Esophagus squamous epithelium (tissue), 5 donors: ENCODE data around the gene STMN3. TPM values are rescaled to one million over a fixed set of nuclear protein-coding genes. Genes with fewer than 3 reads are reported as not detected.
"Not testable (repeated sequence)": the region's sequence is repeated elsewhere in the genome, so short reads cannot be mapped to it uniquely, and the experiment has no call there.

Experiments
- DNase-seq: peaks from one replicate; lab custom pipeline; 2025; lab: John Stamatoyannopoulos, UW
- H3K27ac ChIP-seq, 4 donors: fragments of 200-600 bp; sonication (generic); one replicate each; pipeline ENCODE4 v1.5.1; 2016 to 2019; ENCODE audit warnings: mild to moderate bottlenecking in 1 of 4
- H3K27me3 ChIP-seq, 4 donors: fragments of 200-600 bp; sonication (generic); 1 replicate in 3 of 4; 2 replicates in 1 of 4; pipeline versions ENCODE4 v1.5.1 to v1.6.0; 2017 to 2021; ENCODE audit warnings: antibody characterized with exemption in 1 of 4
- H3K36me3 ChIP-seq, 3 donors: fragments of 200-600 bp; sonication (generic); one replicate each; pipeline ENCODE4 v1.5.1; 2016 to 2019
- H3K4me1 ChIP-seq, 3 donors: fragments of 200-600 bp; sonication (generic); one replicate each; pipeline ENCODE4 v1.5.1; 2017 to 2019
- H3K4me3 ChIP-seq, 4 donors: fragments of 200-600 bp; sonication (generic); 1 replicate in 3 of 4; 2 replicates in 1 of 4; pipeline ENCODE4 v1.5.1; 2016 to 2019; ENCODE audit warnings: mild to moderate bottlenecking in 2 of 4, moderate library complexity in 1 of 4
- H3K9me3 ChIP-seq, 3 donors: fragments of 200-600 bp; sonication (generic); one replicate each; pipeline ENCODE4 v1.5.1; 2016 to 2019
- POLR2A ChIP-seq, 4 donors: fragments of 450-650 bp; IDR thresholded peaks; one replicate each; pipeline ENCODE4 v1.6.1; 2017; ENCODE audit warnings: antibody characterized with exemption in 4 of 4, mild to moderate bottlenecking in 4 of 4, moderate library complexity in 3 of 4
- WGBS, 2 donors: methylation state at CpG; one replicate each; pipeline ENCODE4 v1.1.5; 2018; 5-methylcytosine and 5-hydroxymethylcytosine counted together
- intact Hi-C: fragments of 100-400 bp; cut with DNase I; formaldehyde crosslinking; loops from one replicate; pipeline ENCODE4 v1.15.0; 2022
- total RNA-seq, 4 donors: library from RNA; depleted of rRNA; stranded (reverse); fragments of >200 nt; gene quantifications; one replicate each; pipeline ENCODE4 v1.1.0, GENCODE V29; 2016
- TF ChIP-seq, protein P1 (sequence below), 6 experiments: fragments of 450-650 bp in 4 of 6; fragments of 200-600 bp in 2 of 6; sonication (generic) in 2 of 6; IDR thresholded peaks; one replicate each; pipeline ENCODE4 v1.5.1; 2016 to 2019; ENCODE audit warnings: antibody characterized with exemption in 6 of 6, mild to moderate bottlenecking in 4 of 6, moderate library complexity in 4 of 6
- donor health status: DM: yes; HTN: yes; CAD: no.

Gene STMN3
- total RNA-seq, 4 donors from 2014 or later = 1.9 to 8.4 (median 4.5) TPM

DNA sequence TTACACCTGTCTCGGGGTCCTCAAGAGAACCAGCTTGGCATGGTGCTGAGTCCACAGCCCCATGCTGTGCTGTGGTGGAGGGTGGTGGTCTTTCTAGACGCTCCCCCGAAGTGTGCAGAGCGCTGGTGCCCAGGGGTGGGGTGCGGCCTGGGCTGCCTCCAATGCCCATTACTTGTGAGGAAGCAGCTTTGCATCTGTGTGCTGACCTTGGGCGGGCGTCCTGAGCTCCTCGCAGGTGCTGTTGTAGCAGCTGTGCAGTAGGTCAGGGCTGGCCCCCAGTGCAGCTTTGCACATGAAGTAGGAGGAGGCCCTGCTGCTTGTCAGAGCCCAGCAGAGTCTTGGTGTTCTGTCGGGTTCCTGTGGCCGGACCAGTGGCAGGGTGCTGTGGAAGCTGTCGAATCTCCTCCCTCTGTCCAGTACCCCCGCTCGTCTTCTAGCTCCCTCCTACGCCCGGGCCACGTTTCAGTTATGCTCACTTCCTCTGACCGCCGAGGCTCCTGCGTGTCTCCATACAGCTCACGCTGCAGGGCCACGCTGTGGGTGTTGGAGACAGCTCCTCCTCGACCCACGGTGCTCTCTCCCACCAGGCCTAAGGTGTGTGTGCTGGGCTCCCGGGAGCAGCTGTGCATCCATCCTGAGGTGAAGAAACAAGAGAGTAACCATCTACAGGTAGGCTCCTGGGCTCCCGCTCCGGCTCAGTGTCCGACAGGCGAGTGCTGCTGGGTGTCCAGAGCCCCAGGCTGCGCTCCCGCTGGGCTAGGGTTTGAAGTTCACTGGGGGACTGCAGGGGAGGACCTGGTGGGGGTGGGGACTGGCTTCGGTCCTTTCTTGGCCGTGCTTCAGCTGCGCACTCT, 9.0 kb upstream of the STMN3 start:
- WGBS, 2 donors = 91 to 93% methylated on average over 8 to 18 of the region's 33 CpGs
- H3K27me3 ChIP-seq = no peaks in the 10 kb centered on the region
- no peak overlapping the region for H3K27ac ChIP-seq
- H3K4me1 ChIP-seq = peaks cover 14 to 22% (median 14%) of the 10 kb centered on the region in 3 donors
- peaks cover 10 to 69% (median 14%) of the 10 kb centered on the region in 3 donors for H3K36me3 ChIP-seq
- no peak for DNase-seq
- H3K4me3 ChIP-seq = no peak overlapping the region
- H3K9me3 ChIP-seq = no peaks in the 10 kb centered on the region
- intact Hi-C loops = no loop called here
- no peak for TF ChIP-seq POLR2A (IDR thresholded peaks at IDR 0.05)
- TF ChIP-seq, protein P1, sequence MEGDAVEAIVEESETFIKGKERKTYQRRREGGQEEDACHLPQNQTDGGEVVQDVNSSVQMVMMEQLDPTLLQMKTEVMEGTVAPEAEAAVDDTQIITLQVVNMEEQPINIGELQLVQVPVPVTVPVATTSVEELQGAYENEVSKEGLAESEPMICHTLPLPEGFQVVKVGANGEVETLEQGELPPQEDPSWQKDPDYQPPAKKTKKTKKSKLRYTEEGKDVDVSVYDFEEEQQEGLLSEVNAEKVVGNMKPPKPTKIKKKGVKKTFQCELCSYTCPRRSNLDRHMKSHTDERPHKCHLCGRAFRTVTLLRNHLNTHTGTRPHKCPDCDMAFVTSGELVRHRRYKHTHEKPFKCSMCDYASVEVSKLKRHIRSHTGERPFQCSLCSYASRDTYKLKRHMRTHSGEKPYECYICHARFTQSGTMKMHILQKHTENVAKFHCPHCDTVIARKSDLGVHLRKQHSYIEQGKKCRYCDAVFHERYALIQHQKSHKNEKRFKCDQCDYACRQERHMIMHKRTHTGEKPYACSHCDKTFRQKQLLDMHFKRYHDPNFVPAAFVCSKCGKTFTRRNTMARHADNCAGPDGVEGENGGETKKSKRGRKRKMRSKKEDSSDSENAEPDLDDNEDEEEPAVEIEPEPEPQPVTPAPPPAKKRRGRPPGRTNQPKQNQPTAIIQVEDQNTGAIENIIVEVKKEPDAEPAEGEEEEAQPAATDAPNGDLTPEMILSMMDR (IDR thresholded peaks at IDR 0.05) = no peak

DNA sequence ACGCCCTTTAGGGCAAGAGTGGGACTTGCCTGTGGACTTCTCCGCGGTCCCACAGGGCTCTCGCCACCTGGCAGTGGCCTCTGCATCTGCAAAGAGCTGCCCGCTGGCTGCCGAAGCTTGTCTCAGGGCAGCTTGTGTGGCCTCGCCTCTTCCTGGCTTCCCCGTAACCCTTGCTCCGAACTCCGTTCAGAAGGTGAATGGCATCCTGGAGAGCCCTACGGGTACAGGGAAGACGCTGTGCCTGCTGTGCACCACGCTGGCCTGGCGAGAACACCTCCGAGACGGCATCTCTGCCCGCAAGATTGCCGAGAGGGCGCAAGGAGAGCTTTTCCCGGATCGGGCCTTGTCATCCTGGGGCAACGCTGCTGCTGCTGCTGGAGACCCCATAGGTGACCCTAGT, 7.9 kb upstream of the STMN3 start:
- 93 to 97% methylated on average over 9 to 19 of the region's 22 CpGs for WGBS, 2 donors
- no peaks in the 10 kb centered on the region for H3K27me3 ChIP-seq
- intact Hi-C loops = no loop called here
- no peak for TF ChIP-seq POLR2A (IDR thresholded peaks at IDR 0.05)
- TF ChIP-seq, protein P1 (IDR thresholded peaks at IDR 0.05) = no peak
- no peak overlapping the region for H3K4me3 ChIP-seq
- no peak for DNase-seq
- no peak overlapping the region for H3K27ac ChIP-seq
- H3K36me3 ChIP-seq = peaks cover 10 to 58% (median 12%) of the 10 kb centered on the region in 3 donors
- no peaks in the 10 kb centered on the region for H3K9me3 ChIP-seq
- peaks cover 14 to 29% (median 14%) of the 10 kb centered on the region in 3 donors for H3K4me1 ChIP-seq

DNA sequence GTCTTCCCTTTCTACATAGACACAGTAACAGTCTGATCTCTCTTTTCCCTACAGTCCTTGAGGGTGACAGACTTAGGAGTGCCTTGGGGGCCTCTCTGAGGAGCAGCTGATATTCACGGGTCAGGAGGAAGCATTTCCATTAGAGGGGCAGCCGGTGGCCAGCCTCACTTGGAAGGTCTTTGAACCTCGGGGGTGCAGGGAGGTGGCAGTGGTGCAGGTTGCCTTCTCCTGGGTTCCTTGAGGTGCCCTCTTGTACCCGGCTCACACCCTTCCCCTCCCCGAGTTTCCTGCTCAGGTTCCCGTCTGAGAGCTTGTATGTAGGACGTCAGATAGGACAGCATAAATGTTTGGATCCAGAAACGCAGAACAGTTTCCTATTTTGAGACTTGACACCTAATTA, 7.4 kb upstream of the STMN3 start:
- intact Hi-C loops = no loop called here
- Histone ChIP-seq H3K9me3 (no peaks in the 10 kb centered on the region), H3K27ac (no peak overlapping the region), H3K4me1 (peaks cover 14 to 29% (median 14%) of the 10 kb centered on the region in 3 donors), H3K4me3 (no peak overlapping the region), H3K36me3 (peaks cover 10 to 53% (median 12%) of the 10 kb centered on the region in 3 donors), H3K27me3 (no peaks in the 10 kb centered on the region)
- DNase-seq = no peak
- WGBS, 2 donors = 84 to 86% methylated on average over 7 to 8 of the region's 8 CpGs
- TF ChIP-seq POLR2A (IDR thresholded peaks at IDR 0.05) = no peak
- TF ChIP-seq, protein P1 (IDR thresholded peaks at IDR 0.05) = no peak

DNA sequence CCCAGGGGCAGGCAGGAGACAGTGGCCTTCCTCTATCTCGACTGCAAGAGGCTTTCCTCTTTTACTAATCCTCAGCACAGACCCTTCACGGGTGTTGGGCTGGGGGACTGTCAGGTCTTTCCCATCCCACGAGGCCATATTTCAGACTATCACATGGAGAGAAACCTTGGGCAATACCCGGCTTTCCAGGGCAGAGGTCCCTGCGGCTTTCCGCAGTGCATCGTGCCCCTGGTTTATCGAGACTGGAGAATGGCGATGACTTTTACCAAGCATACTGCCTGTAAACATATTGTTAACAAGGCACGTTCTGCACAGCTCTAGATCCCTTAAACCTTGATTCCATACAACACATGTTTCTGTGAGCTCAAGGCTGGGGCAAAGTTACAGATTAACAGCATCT, 7.0 kb upstream of the STMN3 start:
- intact Hi-C loops, H3K9me3 ChIP-seq, H3K27me3 ChIP-seq, H3K4me3 ChIP-seq, H3K27ac ChIP-seq, DNase-seq: not testable (repeated sequence)
- peaks cover 10 to 49% (median 12%) of the 10 kb centered on the region in 3 donors for H3K36me3 ChIP-seq
- WGBS, 2 donors = 67 to 91% methylated on average over 2 to 10 of the region's 10 CpGs
- H3K4me1 ChIP-seq = peaks cover 14 to 29% (median 14%) of the 10 kb centered on the region in 3 donors

DNA sequence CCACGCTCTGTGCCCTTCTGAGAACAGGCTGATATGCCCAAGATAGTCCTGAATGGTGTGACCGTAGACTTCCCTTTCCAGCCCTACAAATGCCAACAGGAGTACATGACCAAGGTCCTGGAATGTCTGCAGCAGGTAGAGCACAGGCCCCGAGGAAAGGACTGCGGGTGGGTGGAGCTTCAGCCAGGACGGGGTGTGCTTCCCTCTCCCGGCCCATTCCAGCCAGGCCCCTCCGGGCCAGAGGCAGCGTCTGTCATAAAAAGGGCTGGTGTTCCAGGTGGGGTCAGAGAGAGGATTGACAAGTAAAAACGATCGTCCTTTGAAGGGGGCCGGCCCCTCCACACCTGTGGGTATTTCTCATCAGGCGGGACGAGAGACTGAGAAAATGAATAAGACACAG, 6.1 kb upstream of the STMN3 start:
- TF ChIP-seq, protein P1 (IDR thresholded peaks at IDR 0.05) = no peak
- TF ChIP-seq POLR2A (IDR thresholded peaks at IDR 0.05) = no peak
- Histone ChIP-seq H3K4me3 (peak overlapping the region in 3 of 4 donors; percentile 77 to 89 (median 88)), H3K9me3 (no peaks in the 10 kb centered on the region), H3K4me1 (peaks cover 14 to 31% (median 14%) of the 10 kb centered on the region in 3 donors), H3K27ac (peak overlapping the region; percentile 82 to 91 (median 90)), H3K27me3 (no peaks in the 10 kb centered on the region), H3K36me3 (peaks cover 10 to 41% (median 12%) of the 10 kb centered on the region in 3 donors)
- intact Hi-C loops = no loop called here
- 87% methylated on average over 6 of the region's 13 CpGs; no CpG with 5 or more reads in 1 of the 2 donors for WGBS, 2 donors
- DNase-seq = no peak
